SK-N-SH (cell line): ENCODE data around the gene WWP2. TPM values are rescaled to one million over a fixed set of nuclear protein-coding genes. Genes with fewer than 3 reads are reported as not detected.
A peak's percentile ranks its signal among the peaks of the same experiment; 100 is the strongest.

Source experiments
- CTCF ChIA-PET: fragments of 300-600, 350-600 bp; formaldehyde crosslinking; extraction: SDS; loops from one replicate; lab custom pipeline; 2021; lab: Yijun Ruan, JAX
- POLR2A ChIA-PET: fragments of 350-600 bp; sonication (Branson Sonifier 250); formaldehyde crosslinking; extraction: SDS; loops from one replicate; lab custom pipeline; 2020; ENCODE audit warnings: antibody characterized with exemption, inconsistent platforms; lab: Yijun Ruan, JAX
- DNase-seq: peaks from one replicate; pipeline ENCODE4 v3.0.0; 2012
- H2AFZ ChIP-seq: fragments of 200-600 bp; sonication (generic); 2 replicates; pipeline ENCODE4 v1.8.1; 2016; ENCODE audit warnings: antibody characterized with exemption, mild to moderate bottlenecking, low read depth
- H3F3A ChIP-seq: fragments of 200-600 bp; sonication (generic); replicated peaks from 2 replicates; pipeline ENCODE3; 2016; ENCODE audit warnings: antibody characterized with exemption, mild to moderate bottlenecking; ENCODE audit not compliant: insufficient read depth
- H3K27ac ChIP-seq, 2 experiments: fragments of 200-500 bp in 1 of 2; fragments of 200-600 bp in 1 of 2; sonication (Bioruptor generic) in 1 of 2; sonication (generic), shearing (Covaris generic) in 1 of 2; 2 replicates each; pipeline versions ENCODE4 v1.5.1 to v1.6.1; 2014 to 2016; ENCODE audit warnings: low read depth in 2 of 2, inconsistent platforms in 1 of 2, low read length in 1 of 2, mild to moderate bottlenecking in 1 of 2, mixed read lengths in 1 of 2
- H3K27me3 ChIP-seq: fragments of 200-600 bp; sonication (generic), shearing (Covaris generic); 2 replicates; pipeline ENCODE4 v1.6.1; 2016; ENCODE audit warnings: mixed run types; ENCODE audit not compliant: insufficient read depth
- H3K36me3 ChIP-seq, 2 experiments: fragments of 200-500 bp in 1 of 2; fragments of 200-600 bp in 1 of 2; sonication (Bioruptor generic) in 1 of 2; sonication (generic) in 1 of 2; replicated peaks in 1 of 2; 2 replicates each; pipeline versions ENCODE3 to v1.5.1; 2014 to 2016; ENCODE audit warnings: low read length in 1 of 2, mild to moderate bottlenecking in 1 of 2; ENCODE audit not compliant: insufficient read depth in 2 of 2, control insufficient read depth in 1 of 2
- H3K4me1 ChIP-seq, 2 experiments: fragments of 200-500 bp in 1 of 2; fragments of 200-600 bp in 1 of 2; sonication (Bioruptor generic) in 1 of 2; sonication (generic), shearing (Covaris generic) in 1 of 2; 2 replicates each; pipeline versions ENCODE4 v1.5.1 to v1.6.1; 2014 to 2016; ENCODE audit warnings: low read depth in 1 of 2, low read length in 1 of 2, mixed run types in 1 of 2; ENCODE audit not compliant: insufficient read depth in 2 of 2, control insufficient read depth in 1 of 2
- H3K4me2 ChIP-seq: fragments of 200-600 bp; sonication (generic), shearing (Covaris generic); 2 replicates; pipeline ENCODE4 v1.6.1; 2017; ENCODE audit warnings: mixed run types
- H3K4me3 ChIP-seq, 2 experiments: fragments of 200-500 bp in 1 of 2; fragments of 200-600 bp in 1 of 2; sonication (Bioruptor generic) in 1 of 2; sonication (generic), shearing (Covaris generic) in 1 of 2; 2 replicates each; pipeline versions ENCODE4 v1.5.1 to v1.8.1; 2014 to 2016; ENCODE audit warnings: low read depth in 2 of 2, inconsistent platforms in 1 of 2, low read length in 1 of 2, mild to moderate bottlenecking in 1 of 2, mixed read lengths in 1 of 2, moderate library complexity in 1 of 2
- H3K79me2 ChIP-seq: fragments of 200-600 bp; sonication (generic); 2 replicates; pipeline ENCODE4 v1.8.1; 2017; ENCODE audit warnings: mild to moderate bottlenecking; ENCODE audit not compliant: insufficient read depth
- H3K9ac ChIP-seq: fragments of 200-600 bp; sonication (generic); 2 replicates; pipeline ENCODE4 v1.6.1; 2017; ENCODE audit warnings: mixed run types
- H3K9me2 ChIP-seq: fragments of 200-600 bp; sonication (generic); 2 replicates; pipeline ENCODE4 v1.6.1; 2017; ENCODE audit warnings: mixed run types
- H3K9me3 ChIP-seq: fragments of 200-600 bp; sonication (generic); 2 replicates; pipeline ENCODE4 v1.6.1; 2017; ENCODE audit warnings: mixed run types, mild to moderate bottlenecking, moderate library complexity
- H4K20me1 ChIP-seq: fragments of 200-600 bp; sonication (generic); 2 replicates; pipeline ENCODE4 v1.6.1; 2017; ENCODE audit warnings: mild to moderate bottlenecking, mixed run types; ENCODE audit not compliant: insufficient read depth
- ELF1 ChIP-seq: IDR thresholded peaks from 2 replicates; pipeline ENCODE4 v1.4.0; 2012
- EP300 ChIP-seq, 2 experiments: IDR thresholded peaks; 2 replicates each; pipeline versions ENCODE4 v1.4.0 to v1.6.1; 2012; ENCODE audit warnings: borderline replicate concordance in 1 of 2, low read depth in 1 of 2, low read length in 1 of 2
- EZH2phosphoT487 ChIP-seq: fragments of 200-600 bp; sonication (generic); IDR thresholded peaks from 2 replicates; pipeline ENCODE4 v1.6.1; 2017; ENCODE audit warnings: low read depth, mixed run types, mild to moderate bottlenecking, antibody characterized with exemption, moderate library complexity, borderline replicate concordance
- GABPA ChIP-seq: IDR thresholded peaks from 2 replicates; pipeline ENCODE4 v1.4.0; 2012; ENCODE audit warnings: low read depth, mild to moderate bottlenecking
- GATA2 ChIP-seq: sonication (generic); formaldehyde crosslinking; IDR thresholded peaks from 2 replicates; pipeline ENCODE4 v1.5.0; 2020; ENCODE audit warnings: mild to moderate bottlenecking, missing genetic modification reagents
- JUND ChIP-seq: IDR thresholded peaks from 2 replicates; pipeline ENCODE4 v1.4.0; 2012
- MXI1 ChIP-seq: IDR thresholded peaks from 2 replicates; pipeline ENCODE4 v1.6.1; 2012; ENCODE audit warnings: mild to moderate bottlenecking, low read depth, low read length, improper control_type of control experiment
- NFIC ChIP-seq: IDR thresholded peaks from 2 replicates; pipeline ENCODE4 v1.4.0; 2012; ENCODE audit warnings: borderline replicate concordance
- NRF1 ChIP-seq: IDR thresholded peaks from 2 replicates; pipeline ENCODE4 v1.6.1; 2012; ENCODE audit warnings: low read depth, mild to moderate bottlenecking, low read length
- POLR2AphosphoS5 ChIP-seq: IDR thresholded peaks from 2 replicates; pipeline ENCODE4 v1.6.1; 2012; ENCODE audit warnings: low read depth, low read length
- RAD21 ChIP-seq: IDR thresholded peaks from 2 replicates; pipeline ENCODE4 v1.6.1; 2012; ENCODE audit warnings: mild to moderate bottlenecking, low read length
- RCOR1 ChIP-seq: fragments of 150-350 bp; IDR thresholded peaks from 2 replicates; pipeline ENCODE4 v1.6.1; 2017; ENCODE audit warnings: antibody characterized with exemption, low read length
- RFX5 ChIP-seq: IDR thresholded peaks from 2 replicates; pipeline ENCODE4 v1.6.1; 2012; ENCODE audit warnings: mild to moderate bottlenecking, improper control_type of control experiment, low read length
- RXRA ChIP-seq: IDR thresholded peaks from 2 replicates; pipeline ENCODE4 v1.4.0; 2012; ENCODE audit warnings: low read depth, mild to moderate bottlenecking, borderline replicate concordance
- SIN3A ChIP-seq: IDR thresholded peaks from 2 replicates; pipeline ENCODE4 v1.6.1; 2012; ENCODE audit warnings: low read depth, mild to moderate bottlenecking, low read length, moderate library complexity, borderline replicate concordance
- SMC3 ChIP-seq: IDR thresholded peaks from 2 replicates; pipeline ENCODE4 v1.6.1; 2012; ENCODE audit warnings: low read depth, low read length, improper control_type of control experiment
- TCF12 ChIP-seq: IDR thresholded peaks from 2 replicates; pipeline ENCODE4 v1.4.0; 2012
- TEAD4 ChIP-seq: IDR thresholded peaks from 2 replicates; pipeline ENCODE4 v1.4.0; 2012; ENCODE audit warnings: mild to moderate bottlenecking, borderline replicate concordance; ENCODE audit not compliant: insufficient read depth
- YY1 ChIP-seq: IDR thresholded peaks from 2 replicates; pipeline ENCODE4 v1.4.0; 2012; ENCODE audit warnings: low read depth, mild to moderate bottlenecking
- WGBS: methylation state at CpG from one replicate; pipeline ENCODE4 v1.1.6; 2017; ENCODE audit warnings: low lambda C conversion rate; 5-methylcytosine and 5-hydroxymethylcytosine counted together
- polyA plus RNA-seq, 3 experiments: library from polyadenylated mRNA; depleted of rRNA; stranded (reverse); fragments of >200 nt; gene quantifications; 2 replicates each; pipeline ENCODE4 v1.2.3, GENCODE V29; 2012
- TF ChIP-seq, protein P1 (sequence below): fragments of 200-600 bp; sonication (generic); IDR thresholded peaks from 2 replicates; pipeline ENCODE4 v1.6.1; 2017; ENCODE audit warnings: antibody characterized with exemption, mild to moderate bottlenecking, moderate library complexity
- TF ChIP-seq, protein P2 (sequence below): IDR thresholded peaks from 2 replicates; pipeline ENCODE4; 2012

The WWP2 gene
- polyA plus RNA-seq, 1 of the 3 experiments (the other 2 are of a cell fraction), result 13.3 TPM

DNA sequence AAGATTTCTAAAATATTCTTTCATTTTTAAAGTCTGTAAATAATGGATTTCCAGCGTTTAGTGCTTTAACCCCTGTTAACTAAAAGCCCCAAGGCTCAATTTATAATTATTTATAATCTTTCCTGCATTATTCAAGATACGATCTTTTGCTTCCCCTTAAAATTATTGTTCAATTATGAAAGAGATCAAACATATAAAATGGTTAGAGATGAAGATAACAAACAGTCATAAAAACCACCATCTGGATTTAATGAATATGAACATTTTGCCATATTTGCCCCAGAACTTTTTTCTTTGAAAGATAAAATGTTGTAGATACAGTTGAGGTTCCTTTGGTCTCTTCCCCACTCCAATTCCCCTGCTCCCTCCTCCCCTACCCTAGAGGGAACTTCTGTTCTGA lies 17.6 kb downstream of the WWP2 start:
- ChIA-PET POLR2A (no interaction called here), CTCF (interaction anchor here (1.0 kb wide), 1 partner anchor 158 kb away, joined by 3 read pairs; no protein-coding TSS in a partner anchor)
- TF ChIP-seq GATA2 (CRISPR knock-in tag), result peak; percentile 43
- no peak for TF ChIP-seq SMC3
- TF ChIP-seq, protein P1, sequence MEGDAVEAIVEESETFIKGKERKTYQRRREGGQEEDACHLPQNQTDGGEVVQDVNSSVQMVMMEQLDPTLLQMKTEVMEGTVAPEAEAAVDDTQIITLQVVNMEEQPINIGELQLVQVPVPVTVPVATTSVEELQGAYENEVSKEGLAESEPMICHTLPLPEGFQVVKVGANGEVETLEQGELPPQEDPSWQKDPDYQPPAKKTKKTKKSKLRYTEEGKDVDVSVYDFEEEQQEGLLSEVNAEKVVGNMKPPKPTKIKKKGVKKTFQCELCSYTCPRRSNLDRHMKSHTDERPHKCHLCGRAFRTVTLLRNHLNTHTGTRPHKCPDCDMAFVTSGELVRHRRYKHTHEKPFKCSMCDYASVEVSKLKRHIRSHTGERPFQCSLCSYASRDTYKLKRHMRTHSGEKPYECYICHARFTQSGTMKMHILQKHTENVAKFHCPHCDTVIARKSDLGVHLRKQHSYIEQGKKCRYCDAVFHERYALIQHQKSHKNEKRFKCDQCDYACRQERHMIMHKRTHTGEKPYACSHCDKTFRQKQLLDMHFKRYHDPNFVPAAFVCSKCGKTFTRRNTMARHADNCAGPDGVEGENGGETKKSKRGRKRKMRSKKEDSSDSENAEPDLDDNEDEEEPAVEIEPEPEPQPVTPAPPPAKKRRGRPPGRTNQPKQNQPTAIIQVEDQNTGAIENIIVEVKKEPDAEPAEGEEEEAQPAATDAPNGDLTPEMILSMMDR, result no peak
- no peak for TF ChIP-seq YY1
- TF ChIP-seq RCOR1, result peak; percentile 72
- no peak for TF ChIP-seq POLR2AphosphoS5
- TF ChIP-seq RXRA, result no peak
- TF ChIP-seq NRF1, result no peak
- TF ChIP-seq ELF1, result no peak
- TF ChIP-seq SIN3A, result no peak
- TF ChIP-seq, protein P2, sequence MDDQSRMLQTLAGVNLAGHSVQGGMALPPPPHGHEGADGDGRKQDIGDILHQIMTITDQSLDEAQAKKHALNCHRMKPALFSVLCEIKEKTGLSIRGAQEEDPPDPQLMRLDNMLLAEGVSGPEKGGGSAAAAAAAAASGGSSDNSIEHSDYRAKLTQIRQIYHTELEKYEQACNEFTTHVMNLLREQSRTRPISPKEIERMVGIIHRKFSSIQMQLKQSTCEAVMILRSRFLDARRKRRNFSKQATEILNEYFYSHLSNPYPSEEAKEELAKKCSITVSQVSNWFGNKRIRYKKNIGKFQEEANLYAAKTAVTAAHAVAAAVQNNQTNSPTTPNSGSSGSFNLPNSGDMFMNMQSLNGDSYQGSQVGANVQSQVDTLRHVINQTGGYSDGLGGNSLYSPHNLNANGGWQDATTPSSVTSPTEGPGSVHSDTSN, result no peak
- TF ChIP-seq TCF12, result peak; percentile 19; the same call in 1 of the 2 replicates
- TF ChIP-seq TEAD4, result no peak
- TF ChIP-seq GABPA, result no peak
- no peak for TF ChIP-seq EZH2phosphoT487
- no peak for TF ChIP-seq JUND
- TF ChIP-seq RFX5, result no peak
- TF ChIP-seq NFIC, result no peak
- no peak for TF ChIP-seq RAD21
- TF ChIP-seq EP300 (IDR thresholded peaks at IDR 0.05; ENCODE audit: borderline replicate concordance in 1 of 2, low read depth in 1 of 2, low read length in 1 of 2), result peak in 1 of 2 experiments; percentile 34; a peak in 1 of 4 replicates
- TF ChIP-seq MXI1, result no peak
- no peaks in the 10 kb centered on the region for H3K9me3 ChIP-seq
- peaks cover 32% of the 10 kb centered on the region for H3K79me2 ChIP-seq
- H3K4me3 ChIP-seq, result no peak overlapping the region
- H3K9ac ChIP-seq, result no peak overlapping the region
- peaks cover 4% of the 10 kb centered on the region for H3F3A ChIP-seq
- no peak overlapping the region for H3K4me2 ChIP-seq
- no peaks in the 10 kb centered on the region for H4K20me1 ChIP-seq
- no peaks in the 10 kb centered on the region for H3K27me3 ChIP-seq
- WGBS, result 50% methylated on average over 2 of the region's 2 CpGs
- peaks cover 0 to 7% of the 10 kb centered on the region in 2 experiments for H3K36me3 ChIP-seq
- peak; percentile 34 for DNase-seq
- H3K9me2 ChIP-seq, result no peaks in the 10 kb centered on the region
- peaks cover 0 to 5% of the 10 kb centered on the region in 2 experiments; a peak in 2 of 4 replicates for H3K4me1 ChIP-seq
- H2AFZ ChIP-seq, result no peak overlapping the region
- H3K27ac ChIP-seq, result no peak overlapping the region
